ENCODE data around the gene CHRM4. TPM values are rescaled to one million over a fixed set of nuclear protein-coding genes. Genes with fewer than 3 reads are reported as not detected.

CHRM4 gene
- total and polyA plus RNA-seq, 2 of the 13 experiments (the other 11 are each of a cell fraction or from before 2014, with no cell fraction given): 0.13 to 0.21 TPM

GRCh38 chr11:46389450-46390330 is 1.9 kb downstream of the CHRM4 start (continued):
- TF ChIP-seq ZNF883 (CRISPR knock-in tag; IDR thresholded peaks at IDR 0.05; ENCODE audit: not compliant biosample characterization): no peak
- no peak for TF ChIP-seq NFRKB (IDR thresholded peaks at IDR 0.05)
- TF ChIP-seq ZNF274 (CRISPR knock-in tag; IDR thresholded peaks at IDR 0.05): no peak; the same call in 1 of the 2 replicates
- no peak for TF ChIP-seq ATF4 (CRISPR knock-in tag; IDR thresholded peaks at IDR 0.05)
- TF ChIP-seq, protein P1, sequence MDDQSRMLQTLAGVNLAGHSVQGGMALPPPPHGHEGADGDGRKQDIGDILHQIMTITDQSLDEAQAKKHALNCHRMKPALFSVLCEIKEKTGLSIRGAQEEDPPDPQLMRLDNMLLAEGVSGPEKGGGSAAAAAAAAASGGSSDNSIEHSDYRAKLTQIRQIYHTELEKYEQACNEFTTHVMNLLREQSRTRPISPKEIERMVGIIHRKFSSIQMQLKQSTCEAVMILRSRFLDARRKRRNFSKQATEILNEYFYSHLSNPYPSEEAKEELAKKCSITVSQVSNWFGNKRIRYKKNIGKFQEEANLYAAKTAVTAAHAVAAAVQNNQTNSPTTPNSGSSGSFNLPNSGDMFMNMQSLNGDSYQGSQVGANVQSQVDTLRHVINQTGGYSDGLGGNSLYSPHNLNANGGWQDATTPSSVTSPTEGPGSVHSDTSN (CRISPR knock-in tag; IDR thresholded peaks at IDR 0.05; ENCODE audit: borderline replicate concordance): no peak
- no peak for TF ChIP-seq ADNP (CRISPR knock-in tag; IDR thresholded peaks at IDR 0.05)
- no peak for TF ChIP-seq ZNF281 (CRISPR knock-in tag; IDR thresholded peaks at IDR 0.05; ENCODE audit: borderline replicate concordance)
- TF ChIP-seq, protein P2, sequence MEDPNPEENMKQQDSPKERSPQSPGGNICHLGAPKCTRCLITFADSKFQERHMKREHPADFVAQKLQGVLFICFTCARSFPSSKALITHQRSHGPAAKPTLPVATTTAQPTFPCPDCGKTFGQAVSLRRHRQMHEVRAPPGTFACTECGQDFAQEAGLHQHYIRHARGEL (CRISPR knock-in tag; IDR thresholded peaks at IDR 0.05): 0 out of 2 replicates have a peak, but pooled peaks have one; percentile 20
- TF ChIP-seq PAF1 (CRISPR knock-in tag; IDR thresholded peaks at IDR 0.05): no peak
- no peak for TF ChIP-seq ZNF572 (CRISPR knock-in tag; IDR thresholded peaks at IDR 0.05)
- no peak for TF ChIP-seq ZNF253 (CRISPR knock-in tag; IDR thresholded peaks at IDR 0.05; ENCODE audit: borderline replicate concordance)
- TF ChIP-seq NRL (CRISPR knock-in tag; IDR thresholded peaks at IDR 0.05; ENCODE audit: borderline replicate concordance): no peak
- no peak for TF ChIP-seq PLRG1 (conservative IDR thresholded peaks at IDR 0.05)
- TF ChIP-seq ZNF275 (CRISPR knock-in tag; IDR thresholded peaks at IDR 0.05; ENCODE audit: borderline replicate concordance): peak; percentile 64; the same call in 1 of the 2 replicates
- no peak for TF ChIP-seq CCDC6 (CRISPR knock-in tag; IDR thresholded peaks at IDR 0.05)
- no peak for TF ChIP-seq GATAD2A (CRISPR knock-in tag; IDR thresholded peaks at IDR 0.05)
- no peak for TF ChIP-seq MAFG (CRISPR knock-in tag; IDR thresholded peaks at IDR 0.05)
- TF ChIP-seq ZNF678 (CRISPR knock-in tag; IDR thresholded peaks at IDR 0.05): no peak
- no peak for TF ChIP-seq POLR2A (IDR thresholded peaks at IDR 0.05; ENCODE audit: insufficient read depth in 1 of 2, low read depth in 2 of 2, low read length in 2 of 2)
